ENCODE measurements around the gene KCNIP2. TPM values are rescaled to one million over a fixed set of nuclear protein-coding genes. Genes with fewer than 3 reads are reported as not detected.

Gene KCNIP2
- total RNA-seq = 1 to 10 TPM; 1.0 to 1.1 TPM

- ChIA-PET POLR2A (no interaction called here), CTCF (interaction anchor here (0.5 to 5.5 kb wide), 7 partner anchors 13 to 1311 kb away, joined by 3 to 33 read pairs (median 4); no protein-coding TSS in a partner anchor)
Measured at GRCh38 chr10:101843032-101844021, at the start of gene KCNIP2. TSS of gene KCNIP2 (minus strand) at chr10:101843800. CDS start at chr10:101843568, 232 bp downstream.

DNA sequence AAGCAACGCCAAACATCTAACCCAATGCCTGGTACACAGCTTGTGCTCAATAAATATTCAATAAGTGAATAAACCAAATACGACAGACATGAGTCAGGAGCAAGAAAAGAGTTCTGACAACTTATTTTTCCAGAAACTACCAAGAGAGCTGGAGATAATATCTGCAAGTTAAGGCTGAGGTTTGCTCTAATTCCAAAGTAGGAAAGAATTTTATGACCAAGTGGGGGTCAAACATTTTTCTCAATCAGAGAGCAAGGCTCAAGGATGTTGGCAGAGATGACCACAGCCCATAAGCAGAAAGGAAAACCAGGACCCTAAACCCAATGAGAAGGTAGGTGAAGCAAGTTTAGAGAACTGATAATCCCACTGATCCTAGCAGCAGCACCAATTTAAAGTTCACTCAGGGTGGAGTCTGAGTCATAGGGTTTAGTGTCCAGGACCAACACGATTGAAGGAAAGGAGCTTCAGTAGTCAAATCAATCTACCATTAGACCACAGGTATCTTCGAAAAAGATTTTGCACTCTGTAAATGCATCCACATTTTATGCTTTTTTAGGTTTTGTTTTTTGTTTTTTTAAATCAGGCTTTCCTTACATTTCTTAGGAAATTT lies 49.3 kb upstream of the KCNIP2 start:
- ChIA-PET CTCF (no interaction called here), POLR2A (no interaction called here)

DNA sequence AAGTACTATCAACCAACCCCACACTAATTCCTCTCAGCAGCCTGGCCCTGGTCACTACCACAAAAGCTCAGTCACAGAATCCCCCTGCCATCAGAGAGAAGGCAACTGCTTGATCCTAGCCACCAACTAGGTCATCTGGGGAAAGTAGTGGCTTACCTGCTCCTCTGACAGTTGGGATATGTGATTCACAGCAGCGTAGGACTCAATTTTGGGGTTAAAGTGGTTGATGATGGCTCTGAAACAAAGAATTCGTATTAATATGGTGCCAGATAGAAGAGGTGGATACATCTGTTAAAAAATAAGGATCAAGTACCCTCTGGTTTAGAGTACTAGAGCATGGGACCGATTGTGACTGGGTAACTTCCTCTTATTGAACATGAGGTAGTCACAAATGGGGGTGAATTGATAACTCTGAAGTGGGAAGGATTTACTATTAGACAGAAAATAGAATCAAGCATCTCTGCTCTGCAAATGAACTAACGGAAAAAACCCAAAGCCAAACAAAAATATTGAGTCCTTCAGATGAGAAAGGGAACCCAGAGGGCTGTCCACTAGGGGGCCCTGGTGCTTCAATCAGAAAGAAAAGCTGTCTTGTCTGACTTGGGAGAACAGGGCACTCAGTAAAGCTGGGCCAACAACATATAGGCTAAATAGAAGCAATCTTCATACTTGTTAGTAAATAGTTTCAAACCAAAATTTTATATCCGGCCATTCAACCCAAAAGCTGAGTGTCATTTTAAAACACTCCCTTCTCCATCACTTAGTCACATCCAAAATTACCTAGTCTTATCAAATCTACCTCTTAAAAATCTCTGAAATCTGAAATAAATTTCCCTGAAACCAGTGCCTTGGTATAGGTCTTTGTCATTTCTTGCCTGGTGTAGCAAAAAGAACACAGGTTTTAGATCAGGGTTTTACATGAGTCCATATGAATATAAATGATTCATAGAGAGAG lies 45.9 kb upstream of the KCNIP2 start:
- ChIA-PET CTCF (interaction anchor here (0.8 to 3.1 kb wide), 12 partner anchors 9 to 182 kb away, joined by 3 to 9 read pairs (median 3); no protein-coding TSS in a partner anchor), POLR2A (no interaction called here)

GRCh38 chr10:101888251-101888949 lies 44.8 kb upstream of the KCNIP2 start:
- ChIA-PET CTCF (interaction anchor here (1.1 to 3.1 kb wide), 7 partner anchors 10 to 183 kb away, joined by 3 to 9 read pairs (median 4); no protein-coding TSS in a partner anchor), POLR2A (interaction anchor here (0.6 kb wide), 3 partner anchors 40 to 264 kb away, joined by 3 to 6 read pairs (median 3); no protein-coding TSS in a partner anchor)

DNA sequence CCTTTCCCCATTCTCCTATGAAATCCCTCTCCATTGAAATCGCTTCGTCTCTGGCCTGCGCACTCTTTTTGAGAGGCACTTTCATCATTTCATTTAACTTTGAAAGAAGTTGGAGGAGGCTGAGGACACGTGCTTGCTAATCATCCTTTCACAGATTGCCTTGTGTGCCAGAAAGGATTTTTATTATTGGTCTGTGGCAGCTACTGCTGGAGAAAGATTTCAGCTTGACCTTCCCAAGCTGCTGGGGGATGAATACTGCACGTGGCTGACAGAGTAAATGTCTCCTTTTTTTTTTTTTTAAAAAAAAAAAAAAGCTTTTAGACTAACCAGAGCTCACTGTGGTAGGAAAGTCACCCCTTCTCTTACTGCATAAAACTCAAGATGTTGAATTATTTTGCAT lies 44.2 kb upstream of the KCNIP2 start:
- POLR2A ChIA-PET = interaction anchor here (0.6 kb wide), 3 partner anchors 39 to 265 kb away, joined by 3 read pairs; no protein-coding TSS in a partner anchor
- CTCF ChIA-PET = interaction anchor here (1.1 to 1.3 kb wide), 4 partner anchors 10 to 122 kb away, joined by 3 to 9 read pairs (median 4); no protein-coding TSS in a partner anchor

DNA sequence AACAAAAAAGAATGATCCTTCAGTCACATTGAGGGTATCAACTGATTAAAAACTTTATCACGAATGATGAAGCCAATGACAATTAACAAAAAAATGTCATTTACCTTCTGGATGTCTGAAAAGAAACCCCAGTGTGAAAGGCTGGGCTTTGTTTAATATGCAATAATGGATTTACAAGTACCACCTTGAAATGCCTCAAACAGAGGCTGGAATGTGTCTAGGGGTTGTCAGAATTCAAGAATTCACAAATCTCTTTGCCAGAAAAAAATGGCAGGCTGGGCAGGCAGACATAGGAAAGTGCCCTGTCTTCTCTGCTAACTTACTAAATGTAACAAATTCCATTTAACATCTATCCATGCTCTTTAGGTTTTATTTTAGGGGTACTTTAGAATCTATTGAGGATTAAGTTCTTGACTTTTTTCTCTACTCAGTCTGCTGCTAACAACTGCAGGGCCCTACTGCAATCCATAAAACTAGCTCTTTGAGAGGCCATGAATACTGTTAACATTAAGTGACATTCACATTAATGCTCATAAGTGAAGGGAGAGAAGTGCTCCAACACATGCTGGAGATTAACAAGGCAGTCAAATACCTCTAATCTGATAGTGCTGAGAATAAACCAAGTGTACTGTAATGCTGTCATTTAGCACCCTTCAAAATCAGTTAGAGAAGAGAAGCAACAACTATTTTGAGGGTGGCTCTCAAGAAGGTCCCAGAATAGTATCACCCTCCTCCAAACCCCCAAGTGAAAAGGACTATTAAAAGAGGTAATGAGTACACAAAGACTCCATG lies 43.1 kb upstream of the KCNIP2 start:
- POLR2A ChIA-PET = no interaction called here
- CTCF ChIA-PET = interaction anchor here (1.1 to 1.3 kb wide), 2 partner anchors 123 to 186 kb away, joined by 4 read pairs; no protein-coding TSS in a partner anchor

- CTCF ChIA-PET = interaction anchor here (0.6 to 2.3 kb wide), 3 partner anchors 8 to 129 kb away, joined by 3 to 8 read pairs (median 7); no protein-coding TSS in a partner anchor
Measured at GRCh38 chr10:101881036-101881774, 37.6 kb upstream of the KCNIP2 start.

DNA sequence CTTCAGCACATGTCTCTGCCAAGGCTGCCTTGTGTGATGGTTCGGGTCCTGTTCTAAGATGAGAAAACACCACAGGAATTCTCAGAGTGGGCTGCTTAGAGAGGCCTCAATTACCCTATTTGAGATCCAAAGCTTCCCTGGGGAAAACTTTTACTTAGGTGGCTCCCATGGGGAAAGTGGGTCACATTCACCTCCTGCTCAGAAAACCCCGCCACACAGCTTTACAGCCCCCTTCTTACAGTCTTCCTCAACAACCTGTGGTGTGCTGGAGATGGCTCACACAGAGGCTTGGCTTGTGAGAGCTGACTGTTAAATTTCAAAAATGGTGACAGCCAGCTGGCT lies 36.6 kb upstream of the KCNIP2 start:
- POLR2A ChIA-PET = no interaction called here
- CTCF ChIA-PET = interaction anchor here (2.0 to 2.3 kb wide), 2 partner anchors 39 to 130 kb away, joined by 7 to 8 read pairs; no protein-coding TSS in a partner anchor

More at GRCh38 chr10:101881036-101881774, 37.6 kb upstream of the KCNIP2 start:
- POLR2A ChIA-PET = no interaction called here

- CTCF ChIA-PET = interaction anchor here (2.0 to 2.3 kb wide), 2 partner anchors 39 to 131 kb away, joined by 7 to 8 read pairs; no protein-coding TSS in a partner anchor
- POLR2A ChIA-PET = no interaction called here
Measured at GRCh38 chr10:101879456-101880231, 36.0 kb upstream of the KCNIP2 start.

DNA sequence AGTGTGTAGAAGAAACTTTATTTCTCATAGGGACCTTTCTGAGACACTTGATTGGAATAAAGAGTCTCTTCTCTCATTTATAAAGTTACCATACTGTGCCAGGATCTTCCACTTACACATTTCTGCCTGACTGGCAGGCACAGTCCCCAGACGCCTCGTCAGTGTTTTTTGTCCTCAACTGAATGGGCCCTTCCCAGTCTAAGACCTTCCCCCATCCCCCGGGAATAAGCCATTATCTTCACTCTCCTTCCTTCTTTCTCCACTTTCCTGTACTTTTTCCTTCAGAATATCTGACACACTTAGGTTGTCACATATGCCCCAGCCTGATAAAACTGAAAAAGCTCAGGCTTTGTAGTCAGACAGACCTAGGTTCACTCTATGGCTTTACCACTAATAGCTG lies 35.3 kb upstream of the KCNIP2 start:
- POLR2A ChIA-PET = no interaction called here
- CTCF ChIA-PET = interaction anchor here (0.6 to 2.3 kb wide), 3 partner anchors 9 to 711 kb away, joined by 3 to 8 read pairs (median 3); no protein-coding TSS in a partner anchor

GRCh38 chr10:101875068-101875688 lies 31.6 kb upstream of the KCNIP2 start:
- ChIA-PET CTCF (interaction anchor here (0.9 to 1.9 kb wide), 3 partner anchors 35 to 135 kb away, joined by 3 to 4 read pairs (median 3); no protein-coding TSS in a partner anchor), POLR2A (no interaction called here)

GRCh38 chr10:101874252-101874651 lies 30.7 kb upstream of the KCNIP2 start:
- POLR2A ChIA-PET = no interaction called here
- CTCF ChIA-PET = interaction anchor here (0.9 to 1.9 kb wide), 3 partner anchors 34 to 136 kb away, joined by 3 to 4 read pairs (median 3); no protein-coding TSS in a partner anchor

- CTCF ChIA-PET = no interaction called here
Measured at GRCh38 chr10:101867931-101868330, 24.3 kb upstream of the KCNIP2 start.

DNA sequence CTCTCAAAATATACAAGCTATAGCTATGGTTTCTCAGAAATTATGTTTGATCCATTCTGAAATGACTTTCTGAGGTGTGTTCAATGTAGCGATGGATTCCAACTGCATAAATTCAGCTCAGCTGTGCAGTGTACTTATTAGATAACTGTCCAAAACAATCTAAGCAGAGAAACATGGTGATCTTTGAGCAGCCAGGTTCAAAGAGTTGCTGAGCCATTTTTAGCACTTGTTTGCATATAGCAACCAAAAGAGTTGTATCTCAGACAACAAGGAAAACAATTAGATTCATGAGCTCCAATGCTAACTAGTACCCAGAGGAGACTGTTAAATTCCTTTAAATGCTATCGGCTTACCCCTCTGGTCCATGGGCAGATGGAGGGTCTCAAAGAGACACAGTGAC lies 15.9 kb upstream of the KCNIP2 start:
- POLR2A ChIA-PET = no interaction called here

More at GRCh38 chr10:101867931-101868330, 24.3 kb upstream of the KCNIP2 start:
- POLR2A ChIA-PET = no interaction called here

More for the DNA sequence above, 15.9 kb upstream of the KCNIP2 start:
- CTCF ChIA-PET = interaction anchor here (1.1 to 5.6 kb wide), 2 partner anchors 19 to 150 kb away, joined by 4 to 28 read pairs; no protein-coding TSS in a partner anchor
